ENCODE results near the gene PDGFB.

PDGFB gene

DNA sequence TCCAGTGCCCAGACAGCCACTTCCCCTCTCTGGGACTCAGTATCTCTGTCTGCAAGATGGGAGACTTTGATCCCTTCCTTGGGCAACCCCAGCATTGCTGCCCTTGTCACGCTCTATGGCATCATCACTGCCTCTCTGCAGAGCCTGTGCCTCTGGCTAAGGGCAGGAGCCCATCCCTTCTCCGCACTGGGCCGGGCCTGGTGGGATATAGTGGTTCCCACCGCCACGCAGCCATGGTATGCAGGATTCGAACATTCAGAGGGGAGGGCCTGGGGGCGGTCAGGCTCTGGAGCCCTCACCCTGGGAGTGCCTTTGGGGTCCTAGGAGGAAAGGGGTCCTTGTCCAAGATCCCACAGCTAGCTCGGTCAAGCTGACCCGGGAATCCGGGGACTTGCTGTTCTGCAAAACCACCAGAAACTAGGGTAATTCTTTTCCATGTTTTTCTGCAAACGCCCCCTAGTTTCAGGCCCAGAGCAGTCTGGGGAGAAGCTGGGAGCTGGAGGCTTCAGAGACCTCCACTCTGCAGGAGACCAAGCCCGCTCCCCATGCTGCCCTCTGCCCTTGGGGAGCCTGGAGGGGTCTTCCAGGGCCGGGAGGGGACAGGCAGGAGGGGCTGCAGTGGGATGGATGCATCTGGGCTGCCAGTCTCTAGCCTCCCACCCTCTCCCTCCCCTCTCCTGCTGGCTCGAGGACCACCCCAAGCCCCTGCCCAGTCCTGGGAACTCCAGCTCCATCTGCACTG is 67.9 kb downstream of the PDGFB start:
- no peak for DNase-seq

DNA sequence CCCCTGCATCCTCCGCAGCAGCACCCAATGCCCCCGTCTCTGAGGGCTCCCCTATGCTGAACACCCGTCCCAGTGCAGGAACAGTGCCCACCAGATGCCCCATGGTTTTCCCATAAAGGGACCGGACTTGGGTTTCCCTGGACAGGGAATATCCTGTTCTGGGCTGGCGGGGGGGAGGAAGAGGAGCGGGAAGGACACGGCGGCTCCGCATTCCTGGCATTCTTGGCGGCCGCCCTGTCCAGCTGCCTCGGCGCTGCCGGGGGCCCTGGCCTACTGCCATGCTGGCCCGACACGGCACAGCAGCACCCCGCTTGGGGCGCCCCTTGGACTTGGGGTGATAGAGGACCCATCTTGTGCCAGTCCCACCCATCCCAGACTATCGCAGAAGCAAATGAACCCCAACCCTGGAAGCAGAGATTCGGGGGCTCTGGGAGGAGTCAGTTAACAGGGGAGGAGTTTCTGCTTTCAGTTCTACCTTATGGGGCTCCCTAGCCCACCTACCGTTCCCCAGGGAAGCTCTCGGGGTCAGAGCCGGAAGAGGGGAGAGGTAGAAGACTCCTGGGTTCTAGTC is 68.6 kb downstream of the PDGFB start:
- no peak for DNase-seq

DNA sequence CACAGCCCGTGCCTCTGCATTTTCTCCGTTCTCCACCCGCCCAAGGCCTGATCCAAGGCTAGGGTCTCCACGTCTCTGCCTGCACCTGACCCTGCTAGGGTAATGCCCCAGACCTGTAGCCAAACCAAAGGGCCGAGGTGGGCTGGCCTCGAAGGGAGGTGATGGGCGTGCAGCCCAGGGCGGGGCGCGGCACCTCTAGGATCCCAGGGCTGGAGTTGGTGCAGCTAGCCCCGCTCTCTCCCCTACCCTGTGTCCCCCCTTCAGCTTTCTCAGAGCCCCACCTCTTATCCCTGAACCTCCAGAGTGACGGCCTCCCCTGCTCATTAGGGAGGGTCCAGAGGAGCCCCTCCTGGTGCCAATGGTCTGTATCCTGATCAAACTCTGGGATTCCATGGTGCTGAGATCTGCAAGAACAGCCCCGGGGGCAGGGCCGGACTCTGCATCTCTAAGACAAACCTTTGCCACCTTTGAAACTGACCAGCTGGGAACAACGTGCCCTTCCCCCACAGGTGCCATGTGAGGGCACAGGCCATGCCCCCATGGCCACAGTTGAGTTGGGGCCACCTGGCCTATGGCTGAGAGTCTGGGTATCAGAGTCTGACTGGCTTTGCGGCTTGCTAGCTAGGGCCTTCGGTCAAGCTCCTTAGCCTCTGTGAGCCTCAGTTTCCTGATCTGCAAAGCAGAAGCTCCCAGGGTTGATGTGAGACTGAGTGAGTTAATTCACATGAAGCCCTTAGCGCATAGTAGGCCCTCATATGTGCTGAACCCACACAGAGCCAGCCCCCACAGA is 69.2 kb downstream of the PDGFB start:
- DNase-seq: no peak

DNA sequence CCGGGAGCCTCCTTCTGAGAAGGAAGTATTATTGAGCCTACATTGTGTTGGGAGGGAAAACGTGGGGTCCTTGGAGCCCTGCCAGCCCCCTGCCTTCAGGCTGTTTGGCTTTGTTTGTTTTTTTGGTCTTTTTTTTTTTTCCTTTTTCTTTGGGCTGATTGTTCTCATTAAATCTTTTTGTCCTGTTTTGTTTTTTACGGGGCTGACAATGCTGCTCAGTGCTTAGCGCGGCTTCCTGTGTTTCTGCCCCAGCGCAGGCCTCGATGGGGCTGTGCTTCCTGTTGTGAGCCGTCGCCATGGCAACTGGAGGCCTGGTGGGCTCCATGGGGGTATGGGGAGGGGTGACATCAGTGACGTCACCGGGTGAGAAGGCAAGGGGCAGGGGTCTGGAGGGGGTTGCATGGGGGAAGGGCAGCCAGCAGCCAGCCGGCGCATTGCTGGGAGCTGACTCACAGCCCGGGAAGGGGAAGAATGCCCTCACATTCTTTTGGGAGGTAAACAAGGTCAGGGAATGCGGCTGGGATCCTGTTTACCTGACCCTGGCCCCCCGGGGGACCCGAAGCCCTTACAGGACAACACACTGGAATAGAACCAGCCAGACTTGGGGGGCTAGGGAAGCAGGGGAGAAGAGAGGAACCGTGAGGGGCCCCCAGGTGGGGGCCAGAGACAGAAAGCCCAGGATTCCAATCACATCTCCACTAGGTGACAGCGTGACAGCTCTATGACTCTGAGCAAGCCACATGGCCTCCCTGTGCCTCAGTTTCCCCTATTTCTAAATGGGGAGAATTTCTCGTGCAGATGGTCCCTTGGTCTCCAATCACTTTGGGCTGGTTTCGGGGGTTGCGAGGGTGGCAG is 70.1 kb downstream of the PDGFB start:
- peak in 7 of 51 donors; percentile 19 to 41 (median 24) for DNase-seq

DNA sequence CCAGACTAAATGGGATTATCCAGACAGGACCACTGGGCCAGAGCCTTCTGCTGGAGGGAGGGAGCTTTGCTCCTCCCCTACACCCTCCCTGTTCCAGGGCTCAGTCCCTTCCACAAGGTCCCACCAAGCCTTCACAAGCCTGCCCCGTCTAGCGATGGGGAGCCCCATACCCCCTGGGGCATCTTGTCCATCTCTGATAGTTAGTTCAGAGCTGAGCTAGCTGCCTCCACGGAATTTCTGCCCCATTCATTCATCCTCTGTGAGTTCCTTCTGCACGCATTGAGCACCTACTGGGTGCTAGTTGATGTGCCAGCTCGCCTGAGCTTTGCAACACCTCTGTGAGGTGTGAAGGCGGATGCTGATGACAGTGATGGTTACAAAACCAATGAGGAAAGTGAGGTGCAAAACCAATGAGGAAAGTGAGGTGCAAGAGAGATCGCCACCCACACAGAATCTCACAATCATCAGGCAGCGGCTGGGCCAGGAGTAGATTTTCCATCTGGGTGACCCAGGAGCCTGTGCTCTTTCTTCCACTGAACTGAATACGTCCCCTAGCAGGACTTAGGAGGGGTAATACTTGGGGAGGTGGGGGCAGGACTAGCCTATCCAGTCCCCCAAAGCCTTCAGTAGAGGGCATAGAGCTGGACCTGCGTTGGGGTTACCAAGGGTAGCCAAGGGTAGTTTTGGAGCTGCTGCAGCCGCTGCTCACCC is 70.8 kb downstream of the PDGFB start:
- DNase-seq: peak in 1 of 51 donors; percentile 2
